HEK293 (cell line): Measurements from ENCODE around the gene FTO.

Source experiments
- CTCF ChIP-seq: fragments of 450-650 bp; formaldehyde crosslinking; IDR thresholded peaks from 2 replicates; pipeline ENCODE4 v1.5.1; 2016; ENCODE audit warnings: missing biosample characterization, missing genetic modification characterization
- ELK4 ChIP-seq: IDR thresholded peaks from 2 replicates; pipeline ENCODE4 v1.6.1; 2011; ENCODE audit warnings: mild to moderate bottlenecking, low read depth, low read length, borderline replicate concordance
- RBAK ChIP-seq: fragments of 450-650 bp; formaldehyde crosslinking; IDR thresholded peaks from 2 replicates; pipeline ENCODE4 v1.5.1; 2016; ENCODE audit warnings: missing biosample characterization, missing genetic modification characterization
- SALL2 ChIP-seq: fragments of 450-650 bp; formaldehyde crosslinking; IDR thresholded peaks from 2 replicates; pipeline ENCODE4 v1.5.0; 2017; ENCODE audit warnings: missing biosample characterization, mild to moderate bottlenecking, missing genetic modification characterization, borderline replicate concordance
- SP2 ChIP-seq: fragments of 450-650 bp; formaldehyde crosslinking; IDR thresholded peaks from 2 replicates; pipeline ENCODE4 v1.5.1; 2016; ENCODE audit warnings: missing biosample characterization, missing genetic modification characterization
- YY1 ChIP-seq: fragments of 450-650 bp; formaldehyde crosslinking; IDR thresholded peaks from 2 replicates; pipeline ENCODE4 v1.5.1; 2018; ENCODE audit warnings: missing biosample characterization, missing genetic modification characterization
- ZNF112 ChIP-seq: fragments of 450-650 bp; formaldehyde crosslinking; IDR thresholded peaks from 2 replicates; pipeline ENCODE4 v1.5.0; 2017; ENCODE audit warnings: missing biosample characterization, missing genetic modification characterization
- ZNF37A ChIP-seq: fragments of 450-650 bp; IDR thresholded peaks from 2 replicates; pipeline ENCODE4 v1.5.1; 2018; ENCODE audit warnings: missing biosample characterization, missing genetic modification characterization
- ZNF510 ChIP-seq: fragments of 450-650 bp; formaldehyde crosslinking; IDR thresholded peaks from 2 replicates; pipeline ENCODE4 v1.5.1; 2018; ENCODE audit warnings: mild to moderate bottlenecking, missing genetic modification characterization, missing biosample characterization; ENCODE audit not compliant: insufficient replicate concordance
- ZNF596 ChIP-seq: fragments of 450-650 bp; IDR thresholded peaks from 2 replicates; pipeline ENCODE4 v1.5.0; 2018; ENCODE audit warnings: missing biosample characterization, mild to moderate bottlenecking, missing genetic modification characterization, moderate library complexity
- ZNF629 ChIP-seq: fragments of 450-650 bp; formaldehyde crosslinking; IDR thresholded peaks from 2 replicates; pipeline ENCODE4 v1.5.1; 2017; ENCODE audit warnings: missing biosample characterization, missing genetic modification characterization
- ZNF777 ChIP-seq: fragments of 450-650 bp; formaldehyde crosslinking; IDR thresholded peaks from 2 replicates; pipeline ENCODE4 v1.5.1; 2017; ENCODE audit warnings: missing biosample characterization, missing genetic modification characterization, borderline replicate concordance
- TF ChIP-seq, protein P1 (sequence below): fragments of 450-650 bp; formaldehyde crosslinking; IDR thresholded peaks from 2 replicates; pipeline ENCODE4 v1.5.1; 2016; ENCODE audit warnings: missing biosample characterization, missing genetic modification characterization, borderline replicate concordance

GRCh38 chr16:53812914-53813313 is 109.0 kb downstream of the FTO start:
- no peak for TF ChIP-seq CTCF
- TF ChIP-seq ZNF510: no peak
- TF ChIP-seq ZNF596 (tag by site-specific recombination): no peak
- no peak for TF ChIP-seq ZNF629 (tag by site-specific recombination)
- no peak for TF ChIP-seq ZNF37A (tag by site-specific recombination)
- no peak for TF ChIP-seq RBAK (tag by site-specific recombination)
- no peak for TF ChIP-seq ELK4
- no peak for TF ChIP-seq YY1
- TF ChIP-seq SP2 (tag by site-specific recombination): no peak
- TF ChIP-seq ZNF112 (tag by site-specific recombination): no peak
- no peak for TF ChIP-seq SALL2 (tag by site-specific recombination)
- no peak for TF ChIP-seq ZNF777 (tag by site-specific recombination)
- TF ChIP-seq, protein P1, sequence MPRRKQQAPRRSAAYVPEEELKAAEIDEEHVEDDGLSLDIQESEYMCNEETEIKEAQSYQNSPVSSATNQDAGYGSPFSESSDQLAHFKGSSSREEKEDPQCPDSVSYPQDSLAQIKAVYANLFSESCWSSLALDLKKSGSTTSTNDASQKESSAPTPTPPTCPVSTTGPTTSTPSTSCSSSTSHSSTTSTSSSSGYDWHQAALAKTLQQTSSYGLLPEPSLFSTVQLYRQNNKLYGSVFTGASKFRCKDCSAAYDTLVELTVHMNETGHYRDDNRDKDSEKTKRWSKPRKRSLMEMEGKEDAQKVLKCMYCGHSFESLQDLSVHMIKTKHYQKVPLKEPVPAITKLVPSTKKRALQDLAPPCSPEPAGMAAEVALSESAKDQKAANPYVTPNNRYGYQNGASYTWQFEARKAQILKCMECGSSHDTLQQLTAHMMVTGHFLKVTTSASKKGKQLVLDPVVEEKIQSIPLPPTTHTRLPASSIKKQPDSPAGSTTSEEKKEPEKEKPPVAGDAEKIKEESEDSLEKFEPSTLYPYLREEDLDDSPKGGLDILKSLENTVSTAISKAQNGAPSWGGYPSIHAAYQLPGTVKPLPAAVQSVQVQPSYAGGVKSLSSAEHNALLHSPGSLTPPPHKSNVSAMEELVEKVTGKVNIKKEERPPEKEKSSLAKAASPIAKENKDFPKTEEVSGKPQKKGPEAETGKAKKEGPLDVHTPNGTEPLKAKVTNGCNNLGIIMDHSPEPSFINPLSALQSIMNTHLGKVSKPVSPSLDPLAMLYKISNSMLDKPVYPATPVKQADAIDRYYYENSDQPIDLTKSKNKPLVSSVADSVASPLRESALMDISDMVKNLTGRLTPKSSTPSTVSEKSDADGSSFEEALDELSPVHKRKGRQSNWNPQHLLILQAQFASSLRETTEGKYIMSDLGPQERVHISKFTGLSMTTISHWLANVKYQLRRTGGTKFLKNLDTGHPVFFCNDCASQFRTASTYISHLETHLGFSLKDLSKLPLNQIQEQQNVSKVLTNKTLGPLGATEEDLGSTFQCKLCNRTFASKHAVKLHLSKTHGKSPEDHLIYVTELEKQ: no peak
